Hematopoietic multipotent progenitor cell treated with erythropoietin and hydrocortisone succinate and interleukin-3 and kit ligand, for 6 days (in vitro differentiated cells): ENCODE results near the gene PIP4K2C.
"Not testable (repeated sequence)": the region's sequence is repeated elsewhere in the genome, so short reads cannot be mapped to it uniquely, and the experiment has no call there.

Experiments
- DNase-seq: peaks from one replicate; pipeline ENCODE4 v3.0.0-alpha.2; 2015

Gene PIP4K2C

GRCh38 chr12:57623811-57624390 is 32.9 kb downstream of the PIP4K2C start:
- no peak for DNase-seq

DNA sequence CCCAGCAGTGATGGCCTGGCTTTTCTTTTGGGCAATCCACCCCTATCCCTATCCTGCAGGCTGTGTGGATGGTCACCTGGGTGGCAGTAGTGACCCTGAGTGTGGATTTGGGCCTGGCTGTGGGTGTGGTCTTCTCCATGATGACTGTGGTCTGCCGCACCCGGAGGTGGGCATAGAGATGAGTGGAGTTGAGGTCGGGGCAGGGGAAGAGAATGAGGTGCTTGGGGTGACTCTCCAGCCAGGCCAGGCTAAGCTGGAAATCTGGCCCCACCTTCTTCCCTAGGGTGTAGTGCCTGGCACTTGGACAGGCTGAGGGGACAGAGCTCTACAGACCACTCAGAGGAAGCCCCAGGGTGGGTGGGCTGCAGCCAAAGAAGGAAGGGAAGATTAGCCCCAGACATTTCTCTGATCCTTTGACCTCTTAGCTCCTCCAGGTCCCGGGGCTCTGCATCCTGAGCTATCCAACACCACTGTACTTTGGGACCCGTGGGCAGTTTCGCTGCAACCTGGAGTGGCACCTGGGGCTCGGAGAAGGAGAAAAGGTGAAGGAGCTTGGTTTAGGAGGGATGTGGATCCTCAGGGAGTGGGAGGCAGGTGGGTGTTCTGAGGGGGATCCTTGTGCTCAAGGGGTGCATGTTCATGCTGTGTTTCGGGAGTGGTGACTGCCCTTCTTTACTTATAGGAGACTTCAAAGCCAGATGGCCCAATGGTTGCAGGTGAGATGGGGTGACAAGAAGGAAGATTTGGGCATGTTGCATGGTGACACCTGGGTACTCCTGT is 33.6 kb downstream of the PIP4K2C start:
- DNase-seq = no peak

- no peak for DNase-seq
These were observed 34.5 kb downstream of the PIP4K2C start for GRCh38 chr12:57625261-57626032.

DNA sequence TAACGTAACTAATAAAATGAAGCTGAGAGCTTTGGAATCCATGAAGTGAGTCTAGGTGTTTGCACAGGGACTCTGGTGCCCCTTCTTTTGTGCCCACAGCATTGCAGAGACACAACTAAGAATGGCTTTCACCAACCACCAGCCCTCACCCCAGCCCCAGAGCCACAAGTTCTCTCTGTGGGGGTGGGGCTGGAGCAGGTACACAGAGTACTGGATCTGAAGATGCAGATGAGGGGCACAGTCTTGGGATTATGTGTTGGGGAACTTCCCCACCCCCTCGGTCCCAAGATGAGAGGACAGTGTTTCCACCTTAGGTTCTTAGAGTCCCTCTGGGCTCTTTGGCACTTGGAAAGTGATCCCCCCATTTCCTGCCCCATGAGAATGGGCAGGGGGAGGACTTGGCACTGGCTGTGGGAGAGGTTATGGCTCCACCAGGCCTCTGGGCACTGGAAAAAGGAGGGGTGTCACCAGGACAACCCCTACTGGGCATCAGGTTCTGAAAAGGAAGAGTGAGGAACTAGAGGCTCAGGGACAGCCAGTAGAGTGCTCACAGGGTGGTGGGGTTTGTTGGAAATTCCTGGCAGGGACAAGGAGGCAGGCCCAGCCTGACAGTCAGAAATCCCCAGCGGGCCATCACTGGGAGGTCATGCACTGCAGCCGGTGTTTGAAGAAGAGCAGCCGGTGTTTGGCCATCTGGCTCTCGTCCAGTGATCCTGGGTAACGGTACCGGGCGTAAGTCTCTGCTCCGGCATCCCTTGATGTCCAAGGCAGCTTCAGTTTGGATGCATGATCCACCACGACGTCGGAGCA is 35.3 kb downstream of the PIP4K2C start:
- no peak for DNase-seq

GRCh38 chr12:57626921-57627445 is 36.0 kb downstream of the PIP4K2C start:
- no peak for DNase-seq

GRCh38 chr12:57627501-57628279 is 36.7 kb downstream of the PIP4K2C start:
- no peak for DNase-seq

DNA sequence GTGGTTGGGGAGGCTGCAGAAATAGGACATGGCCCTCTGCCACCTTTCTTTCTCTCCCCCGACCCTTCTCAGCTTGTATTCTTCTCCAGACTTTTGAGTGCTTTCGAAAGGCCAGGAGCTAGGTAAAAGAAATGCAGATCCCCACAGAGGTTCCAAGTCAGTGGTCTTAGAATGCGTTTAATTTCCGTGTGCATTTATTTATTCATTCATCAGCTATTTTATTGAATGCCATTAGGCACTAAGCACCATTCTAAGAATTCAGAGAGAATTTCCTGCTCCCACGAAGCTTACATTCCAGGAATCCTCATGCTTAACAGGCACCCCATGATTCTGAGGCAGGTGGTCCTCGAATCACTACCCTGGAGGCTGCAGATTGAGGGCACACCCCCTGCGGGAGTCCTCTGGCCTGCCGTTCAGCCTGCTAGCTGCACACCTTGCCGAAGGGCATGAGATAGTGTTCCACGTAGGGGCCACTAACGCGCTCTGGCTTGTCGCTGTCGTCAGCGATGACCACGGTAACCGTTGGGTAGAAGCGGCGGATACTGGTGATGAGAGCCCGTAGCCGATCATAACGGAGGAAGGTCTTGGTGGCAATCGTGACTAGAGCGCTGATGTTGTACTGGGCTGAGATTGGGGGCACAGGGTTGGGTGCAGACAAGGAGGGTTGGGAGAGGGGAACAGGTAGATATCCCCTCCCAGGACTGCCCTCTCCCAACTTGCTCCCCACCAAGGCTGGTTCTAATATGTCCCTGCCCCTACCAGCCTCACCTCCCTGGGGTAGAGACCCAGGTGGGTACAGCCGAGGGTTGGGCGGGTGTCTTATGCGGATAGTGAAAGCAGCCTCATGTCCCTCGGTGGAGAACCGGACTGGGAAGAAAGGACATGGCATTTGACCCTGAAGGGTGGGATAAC is 37.5 kb downstream of the PIP4K2C start:
- no peak for DNase-seq

DNA sequence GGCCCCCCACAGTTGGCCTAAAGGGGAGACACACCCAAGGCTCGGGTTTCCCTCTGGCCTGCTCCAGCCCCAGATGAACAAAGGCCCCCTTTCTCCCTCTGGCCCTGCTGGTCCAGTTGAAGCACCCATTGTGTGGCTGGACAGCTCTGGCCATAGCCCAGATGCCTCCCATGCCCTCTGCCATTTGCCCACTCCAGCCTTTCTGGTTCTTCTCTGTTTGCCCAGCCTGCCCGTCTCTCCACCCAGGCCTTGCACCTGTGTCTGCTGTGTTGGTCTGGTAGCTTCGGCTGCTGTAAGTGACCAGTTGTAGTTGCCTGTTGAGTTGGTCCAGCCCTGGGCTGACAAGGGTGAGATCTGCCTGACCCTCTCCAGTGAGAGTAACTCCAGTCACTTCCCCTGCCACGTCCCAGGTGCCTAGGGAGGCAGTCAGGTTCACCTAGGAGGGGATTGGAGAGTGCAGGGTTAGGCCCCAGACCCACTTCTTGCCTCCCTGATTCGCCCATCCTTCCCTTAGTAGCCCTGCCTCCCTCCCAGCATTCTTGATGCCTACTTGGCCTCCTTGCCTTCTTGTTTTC is 39.0 kb downstream of the PIP4K2C start:
- DNase-seq = no peak

- DNase-seq = no peak
These were observed 40.0 kb downstream of the PIP4K2C start for GRCh38 chr12:57630891-57631433.

- no peak for DNase-seq
These were observed 40.6 kb downstream of the PIP4K2C start for GRCh38 chr12:57631566-57632072.

- no peak for DNase-seq
These were observed 41.3 kb downstream of the PIP4K2C start for GRCh38 chr12:57632073-57632957.

GRCh38 chr12:57632958-57633840 is 42.2 kb downstream of the PIP4K2C start, which contains the start of gene B4GALNT1:
B4GALNT1 (minus strand) TSS chr12:57633201; CDS start chr12:57632132, 1,069 bp downstream.
- DNase-seq = peak; percentile 70

DNA sequence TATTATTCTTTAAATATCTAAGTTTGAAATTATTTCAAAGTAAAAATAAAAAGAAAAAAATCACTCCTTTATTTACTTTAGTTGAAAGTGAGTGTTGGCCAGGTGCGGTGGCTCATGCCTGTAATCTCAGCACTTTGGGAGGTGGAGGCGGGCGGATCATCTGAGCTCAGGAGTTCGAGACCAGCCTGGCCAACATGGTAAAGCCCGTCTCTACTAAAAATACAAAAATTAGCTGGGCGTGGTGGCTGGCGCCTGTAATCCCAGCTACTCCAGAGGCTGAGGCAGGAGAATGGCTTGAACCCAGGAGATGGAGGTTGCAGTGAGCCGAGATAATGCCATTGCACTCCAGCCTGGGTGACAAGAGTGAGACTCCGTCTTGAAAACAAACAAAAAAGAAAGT is 45.7 kb downstream of the PIP4K2C start:
- DNase-seq = not testable (repeated sequence)

- DNase-seq = no peak
These were observed 46.4 kb downstream of the PIP4K2C start for GRCh38 chr12:57637364-57637763.

GRCh38 chr12:57638096-57638495 is 47.1 kb downstream of the PIP4K2C start:
- DNase-seq = no peak

DNA sequence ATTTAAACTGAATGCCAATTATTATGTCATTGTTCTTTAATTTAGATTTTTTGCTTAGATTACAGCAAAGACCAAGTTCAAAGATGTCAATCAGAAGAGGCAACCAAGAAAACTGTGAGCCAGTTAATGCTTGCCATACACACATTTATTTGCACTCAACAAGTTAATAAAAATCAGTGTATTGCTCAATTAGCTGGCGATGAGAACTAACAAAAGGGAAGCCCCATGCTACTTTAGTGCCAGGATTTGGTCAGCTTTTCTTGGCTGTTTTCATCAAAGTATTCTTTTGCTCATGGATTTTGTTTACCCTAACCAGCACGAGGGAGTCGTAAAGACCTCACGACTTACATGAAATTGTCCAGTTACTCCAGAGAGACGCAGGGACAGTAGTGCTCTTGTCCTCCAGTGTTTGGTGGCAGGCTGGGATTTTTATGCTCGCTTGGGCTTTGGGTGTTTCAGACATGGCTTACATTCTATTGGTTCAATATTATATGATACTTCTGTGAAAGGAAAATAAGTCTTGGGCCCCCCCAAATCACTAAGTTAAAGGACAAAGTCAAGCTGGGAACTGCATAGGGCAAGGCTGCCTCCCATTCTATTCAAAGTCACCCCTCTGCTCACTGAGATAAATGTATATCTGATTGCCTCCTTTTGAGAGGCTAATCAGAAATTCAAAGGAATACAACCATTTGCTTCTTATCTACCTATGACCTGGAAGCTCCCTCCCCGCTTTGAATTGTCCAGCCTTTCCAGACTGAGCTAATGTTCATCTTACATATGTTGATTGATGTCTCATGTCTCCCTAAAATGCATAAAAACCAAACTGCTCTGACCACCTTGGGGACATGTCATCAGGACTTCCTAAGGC is 49.4 kb downstream of the PIP4K2C start:
- DNase-seq = no peak
